Neuronal stem cell (in vitro differentiated cells): Measurements from ENCODE around the gene ANKDD1B.

Experiments used
- DNase-seq: peaks from one replicate; pipeline ENCODE4 v3.0.0-alpha.2; 2013; ENCODE audit warnings: low spot score
- H2AFZ ChIP-seq: one replicate; pipeline ENCODE4 v1.6.1; 2013; ENCODE audit warnings: mild to moderate bottlenecking, low read length, inconsistent platforms
- H2AK5ac ChIP-seq: 2 replicates; pipeline ENCODE4 v1.6.1; 2013; ENCODE audit warnings: low read depth, mild to moderate bottlenecking, inconsistent platforms, low read length, moderate library complexity, mixed read lengths
- H2BK120ac ChIP-seq: 2 replicates; pipeline ENCODE4 v1.6.1; 2013; ENCODE audit warnings: low read depth, mild to moderate bottlenecking, inconsistent platforms, low read length, moderate library complexity, mixed read lengths
- H2BK12ac ChIP-seq: one replicate; pipeline ENCODE4 v1.6.1; 2013; ENCODE audit warnings: low read length, inconsistent platforms
- H2BK15ac ChIP-seq: 2 replicates; pipeline ENCODE4 v1.6.1; 2013; ENCODE audit warnings: mild to moderate bottlenecking, low read length, inconsistent platforms, mixed read lengths
- H2BK5ac ChIP-seq: one replicate; pipeline ENCODE4 v1.6.1; 2013; ENCODE audit warnings: inconsistent platforms, mild to moderate bottlenecking, low read length, moderate library complexity
- H3K14ac ChIP-seq: one replicate; pipeline ENCODE4 v1.6.1; 2013; ENCODE audit warnings: low read length, inconsistent platforms
- H3K18ac ChIP-seq: 2 replicates; pipeline ENCODE4 v1.6.1; 2013; ENCODE audit warnings: low read length, inconsistent platforms
- H3K23ac ChIP-seq: 2 replicates; pipeline ENCODE4 v1.6.1; 2013; ENCODE audit warnings: low read depth, mild to moderate bottlenecking, mixed read lengths, low read length, inconsistent platforms; ENCODE audit not compliant: poor library complexity
- H3K27ac ChIP-seq: replicated peaks from 3 replicates; pipeline ENCODE4 v1.5.1; 2013; ENCODE audit warnings: low read length, inconsistent platforms
- H3K27me3 ChIP-seq, 3 experiments: 2 replicates each; pipeline ENCODE4 v1.6.1; 2013; ENCODE audit warnings: low read length in 3 of 3, mild to moderate bottlenecking in 2 of 3, inconsistent platforms in 1 of 3, low read depth in 1 of 3, mixed read lengths in 1 of 3, moderate library complexity in 1 of 3; ENCODE audit not compliant: control insufficient read depth in 3 of 3, insufficient read depth in 3 of 3
- H3K36me3 ChIP-seq, 2 donors: replicated peaks in 1 of 2; 2 replicates each; pipeline ENCODE4 v1.6.1; 2013; ENCODE audit warnings: low read length in 2 of 2; ENCODE audit not compliant: control insufficient read depth in 2 of 2, insufficient read depth in 2 of 2
- H3K4ac ChIP-seq: 2 replicates; pipeline ENCODE4 v1.6.1; 2013; ENCODE audit warnings: inconsistent platforms, mild to moderate bottlenecking, low read length, moderate library complexity
- H3K4me1 ChIP-seq, 2 donors: 1 replicate in 1 of 2; 2 replicates in 1 of 2; pipeline ENCODE4 v1.6.1; 2013; ENCODE audit warnings: low read length in 2 of 2, low read depth in 1 of 2; ENCODE audit not compliant: control insufficient read depth in 2 of 2, insufficient read depth in 1 of 2
- H3K4me2 ChIP-seq: one replicate; pipeline ENCODE4 v1.6.1; 2013; ENCODE audit warnings: mild to moderate bottlenecking, low read length, inconsistent platforms; ENCODE audit not compliant: insufficient read depth, poor library complexity, severe bottlenecking
- H3K4me3 ChIP-seq, 2 donors: 2 replicates each; pipeline ENCODE4 v1.5.1; 2013; ENCODE audit warnings: low read length in 2 of 2, mild to moderate bottlenecking in 2 of 2, inconsistent platforms in 1 of 2, moderate library complexity in 1 of 2
- H3K79me1 ChIP-seq: one replicate; pipeline ENCODE4 v1.6.1; 2013; ENCODE audit warnings: low read depth, mild to moderate bottlenecking, inconsistent platforms, low read length, moderate library complexity
- H3K9ac ChIP-seq: one replicate; pipeline ENCODE4 v1.6.1; 2013; ENCODE audit warnings: mild to moderate bottlenecking, low read depth, low read length, inconsistent platforms; ENCODE audit not compliant: poor library complexity
- H3K9me3 ChIP-seq, 2 donors: replicated peaks in 1 of 2; 2 replicates each; pipeline versions ENCODE3 to v1.6.1; 2013; ENCODE audit warnings: low read length in 2 of 2, mild to moderate bottlenecking in 2 of 2, inconsistent platforms in 1 of 2, low read depth in 1 of 2, mixed read lengths in 1 of 2, moderate library complexity in 1 of 2; ENCODE audit not compliant: control insufficient read depth in 2 of 2, insufficient read depth in 1 of 2
- H4K8ac ChIP-seq: one replicate; pipeline ENCODE4 v1.6.1; 2013; ENCODE audit warnings: low read depth, mild to moderate bottlenecking, inconsistent platforms, low read length, moderate library complexity
- H4K91ac ChIP-seq: one replicate; pipeline ENCODE4 v1.6.1; 2013; ENCODE audit warnings: low read length, low read depth, mild to moderate bottlenecking, inconsistent platforms; ENCODE audit not compliant: poor library complexity
- WGBS, 2 donors: extraction: QIAGEN DNeasy Blood & Tissue Kit; methylation state at CpG; one replicate each; pipeline ENCODE4 v1.1.7; 2013; ENCODE audit warnings: missing lambda C conversion rate in 2 of 2, mixed read lengths in 1 of 2; ENCODE audit not compliant: insufficient read length in 2 of 2, insufficient replicate concordance in 1 of 2; ENCODE audit errors: extremely low coverage in 2 of 2; 5-methylcytosine and 5-hydroxymethylcytosine counted together

ANKDD1B gene

GRCh38 chr5:75567710-75568109, 43.5 kb upstream of the ANKDD1B start:
- no peak overlapping the region for H2AK5ac ChIP-seq
- H3K4me2 ChIP-seq, result no peak overlapping the region
- no peaks in the 10 kb centered on the region for H3K79me1 ChIP-seq
- no peak overlapping the region for H3K27ac ChIP-seq
- no peak overlapping the region for H3K23ac ChIP-seq
- DNase-seq, result no peak
- no peaks in the 10 kb centered on the region for H3K27me3 ChIP-seq
- H3K9ac ChIP-seq, result no peak overlapping the region
- whole genome bisulfite sequencing, 2 donors, result no CpG with 5 or more reads among the region's 2 CpGs
- no peak overlapping the region for H4K91ac ChIP-seq
- no peak overlapping the region for H4K8ac ChIP-seq
- H3K4me1 ChIP-seq, result peaks cover 3 to 10% of the 10 kb centered on the region in 2 donors
- no peak overlapping the region for H3K4me3 ChIP-seq
- H2BK15ac ChIP-seq, result no peak overlapping the region
- peaks cover 1 to 16% of the 10 kb centered on the region in 2 donors for H3K36me3 ChIP-seq
- no peak overlapping the region for H2BK12ac ChIP-seq
- H3K9me3 ChIP-seq, result peaks cover 3 to 14% of the 10 kb centered on the region in 2 donors
- no peak overlapping the region for H3K18ac ChIP-seq
- no peak overlapping the region for H2BK5ac ChIP-seq
- H2BK120ac ChIP-seq, result no peak overlapping the region
- H3K4ac ChIP-seq, result no peak overlapping the region
- H2AFZ ChIP-seq, result no peak overlapping the region
- H3K14ac ChIP-seq, result no peak overlapping the region

GRCh38 chr5:75568202-75568601, 43.1 kb upstream of the ANKDD1B start:
- no peak overlapping the region for H2BK12ac ChIP-seq
- H3K4me1 ChIP-seq, result peaks cover 3 to 10% of the 10 kb centered on the region in 2 donors
- WGBS, 2 donors, result no CpG with 5 or more reads among the region's 2 CpGs
- no peaks in the 10 kb centered on the region for H3K27me3 ChIP-seq
- H2BK5ac ChIP-seq, result no peak overlapping the region
- no peak overlapping the region for H2AK5ac ChIP-seq
- no peak overlapping the region for H3K4ac ChIP-seq
- no peak overlapping the region for H2BK120ac ChIP-seq
- H3K4me3 ChIP-seq, result no peak overlapping the region
- no peak overlapping the region for H3K9ac ChIP-seq
- H3K18ac ChIP-seq, result no peak overlapping the region
- no peak overlapping the region for H3K14ac ChIP-seq
- no peak overlapping the region for H4K8ac ChIP-seq
- no peak overlapping the region for H3K23ac ChIP-seq
- H2BK15ac ChIP-seq, result no peak overlapping the region
- no peak overlapping the region for H2AFZ ChIP-seq
- peaks cover 1 to 16% of the 10 kb centered on the region in 2 donors for H3K36me3 ChIP-seq
- H3K9me3 ChIP-seq, result peaks cover 3 to 11% of the 10 kb centered on the region in 2 donors
- no peaks in the 10 kb centered on the region for H3K79me1 ChIP-seq
- H3K4me2 ChIP-seq, result no peak overlapping the region
- no peak overlapping the region for H4K91ac ChIP-seq
- no peak overlapping the region for H3K27ac ChIP-seq
- no peak for DNase-seq

- Histone ChIP-seq H3K23ac (no peak overlapping the region), H3K27ac (no peak overlapping the region), H3K4ac (no peak overlapping the region), H4K8ac (no peak overlapping the region), H3K36me3 (peaks cover 2 to 24% of the 10 kb centered on the region in 2 donors), H3K79me1 (no peaks in the 10 kb centered on the region), H3K4me3 (no peak overlapping the region), H3K9ac (no peak overlapping the region), H2BK15ac (no peak overlapping the region), H2BK12ac (no peak overlapping the region), H3K4me2 (no peak overlapping the region), H3K27me3 (no peaks in the 10 kb centered on the region), H3K4me1 (peaks cover 3 to 7% of the 10 kb centered on the region in 2 donors), H4K91ac (no peak overlapping the region), H3K9me3 (no peaks in the 10 kb centered on the region), H2AFZ (no peak overlapping the region), H3K18ac (no peak overlapping the region), H2AK5ac (no peak overlapping the region), H3K14ac (no peak overlapping the region), H2BK120ac (no peak overlapping the region), H2BK5ac (no peak overlapping the region)
- DNase-seq, result no peak
- no CpG with 5 or more reads among the region's 2 CpGs for WGBS, 2 donors
Observed at GRCh38 chr5:75571547-75571946, 39.7 kb upstream of the ANKDD1B start.

- no CpG with 5 or more reads among the region's 3 CpGs for WGBS, 2 donors
- Histone ChIP-seq H3K14ac (no peak overlapping the region), H4K8ac (no peak overlapping the region), H3K4me3 (no peak overlapping the region), H3K9me3 (no peaks in the 10 kb centered on the region), H2BK15ac (no peak overlapping the region), H3K27me3 (no peaks in the 10 kb centered on the region), H4K91ac (no peak overlapping the region), H3K4me1 (no peaks in the 10 kb centered on the region), H3K27ac (no peak overlapping the region), H2BK120ac (no peak overlapping the region), H3K4me2 (no peak overlapping the region), H3K4ac (no peak overlapping the region), H2AK5ac (no peak overlapping the region), H3K9ac (no peak overlapping the region), H3K23ac (no peak overlapping the region), H3K79me1 (no peaks in the 10 kb centered on the region), H2BK12ac (no peak overlapping the region), H2AFZ (no peak overlapping the region), H3K36me3 (peaks cover 2 to 33% of the 10 kb centered on the region in 2 donors), H3K18ac (no peak overlapping the region), H2BK5ac (no peak overlapping the region)
- DNase-seq, result no peak
Observed at GRCh38 chr5:75574791-75575190, 36.5 kb upstream of the ANKDD1B start.
